Activated naive CD4-positive, alpha-beta T cell (primary cell): ENCODE measurements around the gene LRP1B.

Experiments used
- DNase-seq, 4 experiments: peaks; one replicate each; lab custom pipeline; 2025; lab: John Stamatoyannopoulos, UW

The LRP1B gene

GRCh38 chr2:141582213-141582612, 548.6 kb downstream of the LRP1B start:
- no peak for DNase-seq

GRCh38 chr2:141579071-141579470, 551.7 kb downstream of the LRP1B start:
- no peak for DNase-seq

- DNase-seq = no peak
Measured at GRCh38 chr2:141570474-141571131, 560.2 kb downstream of the LRP1B start.

GRCh38 chr2:141569941-141570340, 560.9 kb downstream of the LRP1B start:
- DNase-seq = no peak

- DNase-seq = no peak
Measured at GRCh38 chr2:141565597-141565996, 565.2 kb downstream of the LRP1B start.

GRCh38 chr2:141560723-141561122, 570.1 kb downstream of the LRP1B start:
- DNase-seq = no peak

- DNase-seq = no peak
Measured at GRCh38 chr2:141557329-141558095, 573.3 kb downstream of the LRP1B start.

GRCh38 chr2:141555876-141556470, 574.8 kb downstream of the LRP1B start:
- no peak for DNase-seq

GRCh38 chr2:141554810-141555209, 576.0 kb downstream of the LRP1B start:
- no peak for DNase-seq

- DNase-seq = no peak
Measured at GRCh38 chr2:141534666-141535362, 596.0 kb downstream of the LRP1B start.

GRCh38 chr2:141529659-141530058, 601.2 kb downstream of the LRP1B start:
- DNase-seq = no peak

GRCh38 chr2:141528990-141529389, 601.8 kb downstream of the LRP1B start:
- DNase-seq = no peak

GRCh38 chr2:141526760-141527159, 604.1 kb downstream of the LRP1B start:
- no peak for DNase-seq

GRCh38 chr2:141524777-141525176, 606.0 kb downstream of the LRP1B start:
- DNase-seq = no peak

- DNase-seq = no peak
Measured at GRCh38 chr2:141523199-141523598, 607.6 kb downstream of the LRP1B start.

- DNase-seq = no peak
Measured at GRCh38 chr2:141522702-141523101, 608.1 kb downstream of the LRP1B start.

- DNase-seq = no peak
Measured at GRCh38 chr2:141522048-141522447, 608.8 kb downstream of the LRP1B start.

- DNase-seq = no peak
Measured at GRCh38 chr2:141519906-141520305, 610.9 kb downstream of the LRP1B start.

GRCh38 chr2:141517852-141518421, 612.9 kb downstream of the LRP1B start:
- no peak for DNase-seq

- no peak for DNase-seq
Measured at GRCh38 chr2:141517180-141517851, 613.5 kb downstream of the LRP1B start.

GRCh38 chr2:141515931-141516330, 614.9 kb downstream of the LRP1B start:
- no peak for DNase-seq

- DNase-seq = no peak
Measured at GRCh38 chr2:141513853-141514252, 617.0 kb downstream of the LRP1B start.
